GM12864 (cell line): ENCODE data around the gene GNPTG.

Experiments
- DNase-seq: peaks from one replicate; pipeline ENCODE4 v3.0.0-alpha.2; 2011; ENCODE audit warnings: low read depth
- H3K4me3 ChIP-seq: 2 replicates; pipeline ENCODE4 v1.5.1; 2011; ENCODE audit warnings: mild to moderate bottlenecking, low read depth, low read length, control low read depth
- TF ChIP-seq, protein P1 (sequence below): IDR thresholded peaks from 2 replicates; pipeline ENCODE4 v1.5.1; 2011; ENCODE audit warnings: low read depth, mild to moderate bottlenecking, moderate library complexity, low read length, control low read depth, inconsistent platforms; ENCODE audit errors: missing control alignments

GNPTG gene

DNA sequence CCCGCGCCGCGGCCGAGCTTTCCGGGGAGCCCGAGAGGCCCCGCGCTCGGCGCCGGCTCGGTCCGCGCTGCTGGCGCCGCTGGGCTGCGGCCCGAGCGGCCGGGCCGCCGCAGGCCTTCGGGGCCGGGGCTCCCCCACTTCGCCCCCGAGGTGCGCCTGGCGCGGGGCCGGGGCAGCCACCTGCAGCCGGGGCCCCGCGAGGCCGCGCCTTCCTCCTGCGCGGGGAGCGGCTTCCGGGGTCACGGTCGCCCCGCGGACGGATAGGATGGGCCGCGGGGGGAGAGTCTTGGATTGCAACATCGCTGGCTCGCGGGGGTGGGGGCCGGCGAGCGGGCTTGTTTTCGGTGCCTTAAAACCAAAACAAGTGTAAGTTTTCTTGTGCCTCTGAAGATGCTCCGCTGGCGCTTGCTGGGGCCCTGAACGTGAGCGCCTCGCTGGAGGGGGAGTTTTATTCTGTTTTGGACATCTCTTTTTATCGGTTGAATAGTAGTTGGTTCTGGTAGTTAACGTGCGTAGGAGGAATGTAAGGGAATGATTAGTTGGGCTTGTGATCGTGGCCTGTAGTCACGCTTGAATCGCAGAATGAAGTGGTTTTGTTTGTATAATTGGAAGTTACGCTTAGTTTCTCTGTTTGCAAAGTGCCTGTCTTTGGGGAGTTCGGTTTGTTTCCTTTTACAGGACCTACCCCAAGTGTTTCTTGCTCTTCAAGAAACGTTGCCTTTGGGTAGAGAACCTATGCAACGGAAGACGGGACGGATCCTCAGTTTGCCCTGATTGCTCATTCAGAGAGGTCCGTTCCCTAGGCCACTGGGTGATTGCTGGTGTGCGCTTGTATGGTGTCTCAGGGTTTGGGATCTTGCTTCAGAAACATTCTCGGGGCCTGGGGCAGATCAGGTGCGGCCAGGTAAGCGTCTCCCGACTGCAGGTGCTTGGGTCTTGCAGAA is 41.6 kb upstream of the GNPTG start:
- TF ChIP-seq, protein P1, sequence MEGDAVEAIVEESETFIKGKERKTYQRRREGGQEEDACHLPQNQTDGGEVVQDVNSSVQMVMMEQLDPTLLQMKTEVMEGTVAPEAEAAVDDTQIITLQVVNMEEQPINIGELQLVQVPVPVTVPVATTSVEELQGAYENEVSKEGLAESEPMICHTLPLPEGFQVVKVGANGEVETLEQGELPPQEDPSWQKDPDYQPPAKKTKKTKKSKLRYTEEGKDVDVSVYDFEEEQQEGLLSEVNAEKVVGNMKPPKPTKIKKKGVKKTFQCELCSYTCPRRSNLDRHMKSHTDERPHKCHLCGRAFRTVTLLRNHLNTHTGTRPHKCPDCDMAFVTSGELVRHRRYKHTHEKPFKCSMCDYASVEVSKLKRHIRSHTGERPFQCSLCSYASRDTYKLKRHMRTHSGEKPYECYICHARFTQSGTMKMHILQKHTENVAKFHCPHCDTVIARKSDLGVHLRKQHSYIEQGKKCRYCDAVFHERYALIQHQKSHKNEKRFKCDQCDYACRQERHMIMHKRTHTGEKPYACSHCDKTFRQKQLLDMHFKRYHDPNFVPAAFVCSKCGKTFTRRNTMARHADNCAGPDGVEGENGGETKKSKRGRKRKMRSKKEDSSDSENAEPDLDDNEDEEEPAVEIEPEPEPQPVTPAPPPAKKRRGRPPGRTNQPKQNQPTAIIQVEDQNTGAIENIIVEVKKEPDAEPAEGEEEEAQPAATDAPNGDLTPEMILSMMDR = no peak
- DNase-seq = no peak
- H3K4me3 ChIP-seq = peak overlapping the region; percentile 64

DNA sequence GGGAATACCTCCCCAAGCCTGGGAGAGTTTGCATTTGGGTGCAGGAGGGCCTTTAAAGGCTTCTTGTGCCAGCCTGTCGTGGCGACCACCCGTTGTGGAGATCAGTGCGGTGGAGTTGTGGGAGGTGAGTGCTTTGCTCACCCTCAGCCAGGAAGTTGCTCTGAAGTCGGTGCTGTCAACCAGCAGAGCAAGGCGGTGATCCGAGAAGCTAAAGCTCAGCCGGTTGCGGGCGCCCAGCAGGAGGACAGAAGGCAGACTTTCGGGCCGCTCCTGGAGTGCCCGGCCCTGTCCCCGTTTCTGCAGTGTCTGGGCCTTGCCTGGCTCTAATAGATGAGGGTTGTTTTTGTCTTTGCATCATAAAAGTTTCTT is 40.9 kb upstream of the GNPTG start:
- TF ChIP-seq, protein P1 = no peak
- no peak for DNase-seq
- H3K4me3 ChIP-seq = peak overlapping the region; percentile 64

DNA sequence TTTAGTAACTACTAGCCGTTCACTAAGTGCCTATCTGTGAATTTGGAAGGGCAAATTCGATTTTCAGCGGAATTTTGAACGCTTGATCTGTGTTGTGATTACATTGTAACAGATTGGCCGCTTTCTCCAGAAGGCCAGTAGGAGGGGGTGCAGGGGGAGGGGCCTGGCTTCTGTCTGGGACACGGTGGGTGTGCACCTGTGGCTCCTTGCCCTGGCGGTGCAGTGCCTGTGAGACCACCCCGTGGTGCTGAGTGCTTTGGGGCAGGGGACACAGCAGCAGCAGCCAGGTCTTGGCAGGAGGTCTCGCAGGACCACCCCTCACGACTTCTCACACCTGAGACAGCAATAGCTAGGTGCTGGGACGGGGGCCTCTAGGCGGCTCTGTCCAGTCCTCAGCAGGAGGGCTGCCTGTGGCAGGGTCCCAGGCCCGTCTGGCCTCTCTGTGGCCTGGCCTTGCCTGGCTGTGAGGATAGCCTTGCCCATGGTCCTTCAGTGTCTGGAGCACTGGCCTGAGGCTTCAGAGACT is 40.5 kb upstream of the GNPTG start:
- no peak for DNase-seq
- H3K4me3 ChIP-seq = peak overlapping the region; percentile 64
- TF ChIP-seq, protein P1 = no peak

DNA sequence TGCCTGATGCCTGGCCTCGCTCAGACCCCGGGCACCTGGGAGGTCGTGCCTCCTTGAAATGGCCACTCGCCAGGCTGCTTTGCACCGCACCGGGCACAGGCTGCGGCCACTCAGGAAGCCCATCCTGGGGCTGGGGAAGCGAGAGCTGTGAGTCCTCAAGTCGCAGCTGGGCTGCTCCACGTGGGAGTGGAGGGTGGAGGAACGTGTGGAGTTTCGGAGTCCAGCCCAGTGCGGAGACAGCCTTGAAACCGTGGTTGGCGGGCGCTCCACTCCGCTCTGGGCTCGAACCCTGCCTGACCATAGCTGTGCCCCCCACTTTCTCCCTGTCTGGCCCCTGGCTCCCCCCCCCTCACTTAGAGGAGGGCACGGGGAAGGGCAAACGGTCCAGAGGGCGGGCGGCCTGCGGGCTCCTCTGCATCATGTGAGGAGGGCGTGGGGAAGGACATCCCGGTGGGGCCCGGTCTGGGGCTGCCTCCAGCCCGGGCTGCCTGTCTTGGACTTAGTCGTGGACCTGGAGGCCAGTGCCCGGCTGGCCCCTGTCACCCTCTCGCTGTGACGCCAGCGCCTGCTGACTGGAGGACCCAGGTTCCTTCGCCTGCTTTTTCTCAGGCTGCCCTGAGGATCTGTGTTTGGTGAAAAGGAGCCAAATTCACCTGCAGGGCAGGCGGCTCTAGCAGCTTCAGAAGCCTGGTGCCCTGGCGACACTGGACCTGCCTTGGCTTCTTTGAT is 39.8 kb upstream of the GNPTG start:
- H3K4me3 ChIP-seq = peak overlapping the region; percentile 64
- no peak for DNase-seq
- TF ChIP-seq, protein P1 = no peak

DNA sequence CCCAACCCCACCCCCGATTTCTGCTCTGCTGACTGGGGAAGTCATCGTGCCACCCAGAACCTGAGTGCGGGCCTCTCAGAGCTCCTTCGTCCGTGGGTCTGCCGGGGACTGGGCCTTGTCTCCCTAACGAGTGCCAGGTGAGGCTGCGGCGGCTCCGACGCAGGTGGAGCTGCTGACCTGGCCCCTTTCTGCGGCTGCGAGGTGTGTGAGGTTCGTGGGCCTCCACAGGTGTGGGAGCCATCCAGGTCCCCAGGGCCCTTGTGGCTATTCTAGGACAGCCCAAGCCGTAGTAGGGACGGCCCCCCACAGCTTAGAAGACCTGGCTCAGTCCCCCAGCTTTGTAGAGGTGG is 39.3 kb upstream of the GNPTG start:
- TF ChIP-seq, protein P1 = no peak
- H3K4me3 ChIP-seq = no peak overlapping the region

DNA sequence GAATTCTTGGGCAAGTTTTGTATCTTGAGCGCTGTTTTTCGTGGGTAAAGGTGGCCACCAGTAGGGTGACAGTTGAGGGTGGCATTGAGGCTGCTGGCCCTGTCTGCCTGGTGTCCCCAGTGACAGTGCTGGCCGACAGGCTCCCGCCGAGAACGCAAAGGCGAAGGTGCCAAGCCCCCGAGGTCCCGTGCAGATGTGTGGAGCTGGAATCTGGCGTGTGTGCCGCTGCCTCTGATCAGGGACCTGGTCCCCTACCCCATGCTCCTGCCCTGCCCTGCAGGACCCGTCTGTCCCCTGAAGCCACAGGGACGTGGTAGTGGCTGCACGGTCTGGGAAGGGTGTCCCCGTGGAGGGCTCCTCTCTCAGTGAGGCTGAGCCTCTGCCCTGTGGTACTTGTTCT is 38.8 kb upstream of the GNPTG start:
- no peak for DNase-seq
- H3K4me3 ChIP-seq = no peak overlapping the region
- TF ChIP-seq, protein P1 = no peak

More for the DNA sequence above, 39.3 kb upstream of the GNPTG start:
- DNase-seq = no peak
